Measurements from ENCODE around the gene PRKN. TPM values are rescaled to one million over a fixed set of nuclear protein-coding genes. Genes with fewer than 3 reads are reported as not detected.

The PRKN gene
- total and polyA plus RNA-seq, 2 experiments from 2014 or later: 0.10 to 0.84 TPM

DNA sequence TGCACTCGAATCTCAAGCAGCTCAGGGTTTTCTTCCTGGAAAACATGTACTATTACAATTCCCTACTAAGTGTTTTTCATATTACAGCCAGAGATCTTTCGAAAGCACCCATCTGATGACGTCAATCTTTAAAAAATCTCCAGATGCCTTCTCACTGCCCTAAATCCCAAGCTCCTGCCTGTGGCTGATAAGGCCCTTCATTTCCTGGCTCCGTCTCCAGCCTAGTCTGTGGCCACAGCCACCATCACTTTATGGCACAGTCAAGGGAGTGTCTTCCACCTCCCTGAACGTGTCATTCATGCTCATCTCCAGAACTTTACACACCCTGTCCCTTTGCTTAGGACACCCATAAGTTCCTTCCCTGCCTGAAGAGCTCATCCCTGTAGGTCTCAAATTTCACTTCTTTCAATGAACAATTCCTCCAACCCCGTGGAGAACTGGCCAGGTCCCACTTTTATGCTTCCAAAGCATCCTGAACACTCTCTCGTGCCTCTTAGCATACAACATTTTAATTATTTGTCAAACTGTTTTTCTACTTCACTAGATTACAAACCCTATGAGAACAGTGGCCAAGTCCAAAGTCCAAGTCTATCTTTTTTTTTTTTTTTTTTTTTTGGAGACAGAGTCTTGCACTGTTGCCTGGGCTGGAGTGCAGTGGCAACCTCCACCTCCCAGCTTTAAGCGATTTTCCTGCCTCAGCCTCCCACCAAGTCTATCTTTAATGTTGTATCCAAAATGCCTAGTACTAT, 1347.6 kb downstream of the PRKN start:
- peaks cover 5% of the 10 kb centered on the region; the same call in 2 of the 3 replicates for H3K4me1 Mint-ChIP-seq

More for the DNA sequence above, 1347.6 kb downstream of the PRKN start:
- DNase-seq (ENCODE audit: low spot score): no peak
- H3F3A ChIP-seq (replicated peaks; ENCODE audit: low read depth): no peaks in the 10 kb centered on the region
- Mint-ChIP-seq H3K4me3 (no peak overlapping the region), H3K27ac (no peak overlapping the region), H3K27me3 (ENCODE audit: insufficient read depth, low read depth, poor library complexity) (peaks cover 13% of the 10 kb centered on the region), H3K36me3 (ENCODE audit: low read depth) (no peaks in the 10 kb centered on the region; the same call in 2 of the 3 replicates), H3K9me3 (no peaks in the 10 kb centered on the region; the same call in 2 of the 3 replicates)
- no peaks in the 10 kb centered on the region for H3K79me2 ChIP-seq (replicated peaks; ENCODE audit: insufficient read depth)
- H2AFZ ChIP-seq: no peak overlapping the region
- H4K20me1 ChIP-seq (replicated peaks; ENCODE audit: insufficient read depth): no peaks in the 10 kb centered on the region
- no peak overlapping the region for H3K4me2 ChIP-seq
- no peaks in the 10 kb centered on the region for H3K4me1 ChIP-seq (ENCODE audit: insufficient read depth)
- H3K36me3 ChIP-seq (ENCODE audit: insufficient read depth): no peaks in the 10 kb centered on the region
- ATAC-seq: no peak
- no peaks in the 10 kb centered on the region; the same call in 1 of the 2 replicates for H3K9me2 ChIP-seq (ENCODE audit: insufficient read depth)
- H3K27ac ChIP-seq (ENCODE audit: low read depth): no peak overlapping the region
- no peak overlapping the region for H3K4me3 ChIP-seq
- no peaks in the 10 kb centered on the region for H3K27me3 ChIP-seq (ENCODE audit: insufficient read depth)
- no peak for TF ChIP-seq ZNF114 (CRISPR knock-in tag; IDR thresholded peaks at IDR 0.05)
- TF ChIP-seq, protein P1, sequence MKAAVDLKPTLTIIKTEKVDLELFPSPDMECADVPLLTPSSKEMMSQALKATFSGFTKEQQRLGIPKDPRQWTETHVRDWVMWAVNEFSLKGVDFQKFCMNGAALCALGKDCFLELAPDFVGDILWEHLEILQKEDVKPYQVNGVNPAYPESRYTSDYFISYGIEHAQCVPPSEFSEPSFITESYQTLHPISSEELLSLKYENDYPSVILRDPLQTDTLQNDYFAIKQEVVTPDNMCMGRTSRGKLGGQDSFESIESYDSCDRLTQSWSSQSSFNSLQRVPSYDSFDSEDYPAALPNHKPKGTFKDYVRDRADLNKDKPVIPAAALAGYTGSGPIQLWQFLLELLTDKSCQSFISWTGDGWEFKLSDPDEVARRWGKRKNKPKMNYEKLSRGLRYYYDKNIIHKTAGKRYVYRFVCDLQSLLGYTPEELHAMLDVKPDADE (IDR thresholded peaks at IDR 0.05): no peak
- TF ChIP-seq JUNB (IDR thresholded peaks at IDR 0.05; ENCODE audit: unreplicated experiment): no peak
- TF ChIP-seq POLR2AphosphoS5 (IDR thresholded peaks at IDR 0.05; ENCODE audit: low read depth): no peak
- TF ChIP-seq STAT1 (IDR thresholded peaks at IDR 0.05; ENCODE audit: unreplicated experiment): no peak
- TF ChIP-seq, protein P2, sequence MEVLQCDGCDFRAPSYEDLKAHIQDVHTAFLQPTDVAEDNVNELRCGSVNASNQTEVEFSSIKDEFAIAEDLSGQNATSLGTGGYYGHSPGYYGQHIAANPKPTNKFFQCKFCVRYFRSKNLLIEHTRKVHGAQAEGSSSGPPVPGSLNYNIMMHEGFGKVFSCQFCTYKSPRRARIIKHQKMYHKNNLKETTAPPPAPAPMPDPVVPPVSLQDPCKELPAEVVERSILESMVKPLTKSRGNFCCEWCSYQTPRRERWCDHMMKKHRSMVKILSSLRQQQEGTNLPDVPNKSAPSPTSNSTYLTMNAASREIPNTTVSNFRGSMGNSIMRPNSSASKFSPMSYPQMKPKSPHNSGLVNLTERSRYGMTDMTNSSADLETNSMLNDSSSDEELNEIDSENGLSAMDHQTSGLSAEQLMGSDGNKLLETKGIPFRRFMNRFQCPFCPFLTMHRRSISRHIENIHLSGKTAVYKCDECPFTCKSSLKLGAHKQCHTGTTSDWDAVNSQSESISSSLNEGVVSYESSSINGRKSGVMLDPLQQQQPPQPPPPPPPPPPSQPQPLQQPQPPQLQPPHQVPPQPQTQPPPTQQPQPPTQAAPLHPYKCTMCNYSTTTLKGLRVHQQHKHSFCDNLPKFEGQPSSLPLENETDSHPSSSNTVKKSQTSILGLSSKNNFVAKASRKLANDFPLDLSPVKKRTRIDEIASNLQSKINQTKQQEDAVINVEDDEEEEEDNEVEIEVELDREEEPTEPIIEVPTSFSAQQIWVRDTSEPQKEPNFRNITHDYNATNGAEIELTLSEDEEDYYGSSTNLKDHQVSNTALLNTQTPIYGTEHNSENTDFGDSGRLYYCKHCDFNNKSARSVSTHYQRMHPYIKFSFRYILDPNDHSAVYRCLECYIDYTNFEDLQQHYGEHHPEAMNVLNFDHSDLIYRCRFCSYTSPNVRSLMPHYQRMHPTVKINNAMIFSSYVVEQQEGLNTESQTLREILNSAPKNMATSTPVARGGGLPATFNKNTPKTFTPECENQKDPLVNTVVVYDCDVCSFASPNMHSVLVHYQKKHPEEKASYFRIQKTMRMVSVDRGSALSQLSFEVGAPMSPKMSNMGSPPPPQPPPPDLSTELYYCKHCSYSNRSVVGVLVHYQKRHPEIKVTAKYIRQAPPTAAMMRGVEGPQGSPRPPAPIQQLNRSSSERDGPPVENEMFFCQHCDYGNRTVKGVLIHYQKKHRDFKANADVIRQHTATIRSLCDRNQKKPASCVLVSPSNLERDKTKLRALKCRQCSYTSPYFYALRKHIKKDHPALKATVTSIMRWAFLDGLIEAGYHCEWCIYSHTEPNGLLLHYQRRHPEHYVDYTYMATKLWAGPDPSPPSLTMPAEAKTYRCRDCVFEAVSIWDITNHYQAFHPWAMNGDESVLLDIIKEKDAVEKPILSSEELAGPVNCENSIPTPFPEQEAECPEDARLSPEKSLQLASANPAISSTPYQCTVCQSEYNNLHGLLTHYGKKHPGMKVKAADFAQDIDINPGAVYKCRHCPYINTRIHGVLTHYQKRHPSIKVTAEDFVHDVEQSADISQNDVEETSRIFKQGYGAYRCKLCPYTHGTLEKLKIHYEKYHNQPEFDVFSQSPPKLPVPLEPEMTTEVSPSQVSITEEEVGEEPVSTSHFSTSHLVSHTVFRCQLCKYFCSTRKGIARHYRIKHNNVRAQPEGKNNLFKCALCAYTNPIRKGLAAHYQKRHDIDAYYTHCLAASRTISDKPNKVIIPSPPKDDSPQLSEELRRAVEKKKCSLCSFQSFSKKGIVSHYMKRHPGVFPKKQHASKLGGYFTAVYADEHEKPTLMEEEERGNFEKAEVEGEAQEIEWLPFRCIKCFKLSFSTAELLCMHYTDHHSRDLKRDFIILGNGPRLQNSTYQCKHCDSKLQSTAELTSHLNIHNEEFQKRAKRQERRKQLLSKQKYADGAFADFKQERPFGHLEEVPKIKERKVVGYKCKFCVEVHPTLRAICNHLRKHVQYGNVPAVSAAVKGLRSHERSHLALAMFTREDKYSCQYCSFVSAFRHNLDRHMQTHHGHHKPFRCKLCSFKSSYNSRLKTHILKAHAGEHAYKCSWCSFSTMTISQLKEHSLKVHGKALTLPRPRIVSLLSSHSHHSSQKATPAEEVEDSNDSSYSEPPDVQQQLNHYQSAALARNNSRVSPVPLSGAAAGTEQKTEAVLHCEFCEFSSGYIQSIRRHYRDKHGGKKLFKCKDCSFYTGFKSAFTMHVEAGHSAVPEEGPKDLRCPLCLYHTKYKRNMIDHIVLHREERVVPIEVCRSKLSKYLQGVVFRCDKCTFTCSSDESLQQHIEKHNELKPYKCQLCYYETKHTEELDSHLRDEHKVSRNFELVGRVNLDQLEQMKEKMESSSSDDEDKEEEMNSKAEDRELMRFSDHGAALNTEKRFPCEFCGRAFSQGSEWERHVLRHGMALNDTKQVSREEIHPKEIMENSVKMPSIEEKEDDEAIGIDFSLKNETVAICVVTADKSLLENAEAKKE (CRISPR knock-in tag; IDR thresholded peaks at IDR 0.05): no peak
- no peak for TF ChIP-seq EZH2 (IDR thresholded peaks at IDR 0.05; ENCODE audit: low read depth, unreplicated experiment)
- TF ChIP-seq EZH2phosphoT487 (IDR thresholded peaks at IDR 0.05; ENCODE audit: unreplicated experiment): no peak
- TF ChIP-seq CREB1 (CRISPR knock-in tag; IDR thresholded peaks at IDR 0.05; ENCODE audit: low read depth): no peak
- TF ChIP-seq, protein P3, sequence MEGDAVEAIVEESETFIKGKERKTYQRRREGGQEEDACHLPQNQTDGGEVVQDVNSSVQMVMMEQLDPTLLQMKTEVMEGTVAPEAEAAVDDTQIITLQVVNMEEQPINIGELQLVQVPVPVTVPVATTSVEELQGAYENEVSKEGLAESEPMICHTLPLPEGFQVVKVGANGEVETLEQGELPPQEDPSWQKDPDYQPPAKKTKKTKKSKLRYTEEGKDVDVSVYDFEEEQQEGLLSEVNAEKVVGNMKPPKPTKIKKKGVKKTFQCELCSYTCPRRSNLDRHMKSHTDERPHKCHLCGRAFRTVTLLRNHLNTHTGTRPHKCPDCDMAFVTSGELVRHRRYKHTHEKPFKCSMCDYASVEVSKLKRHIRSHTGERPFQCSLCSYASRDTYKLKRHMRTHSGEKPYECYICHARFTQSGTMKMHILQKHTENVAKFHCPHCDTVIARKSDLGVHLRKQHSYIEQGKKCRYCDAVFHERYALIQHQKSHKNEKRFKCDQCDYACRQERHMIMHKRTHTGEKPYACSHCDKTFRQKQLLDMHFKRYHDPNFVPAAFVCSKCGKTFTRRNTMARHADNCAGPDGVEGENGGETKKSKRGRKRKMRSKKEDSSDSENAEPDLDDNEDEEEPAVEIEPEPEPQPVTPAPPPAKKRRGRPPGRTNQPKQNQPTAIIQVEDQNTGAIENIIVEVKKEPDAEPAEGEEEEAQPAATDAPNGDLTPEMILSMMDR (conservative IDR thresholded peaks at IDR 0.05; ENCODE audit: low read depth in 2 of 2): no peak
- TF ChIP-seq NANOG (IDR thresholded peaks at IDR 0.05; ENCODE audit: borderline replicate concordance): no peak
- TF ChIP-seq, protein P4, sequence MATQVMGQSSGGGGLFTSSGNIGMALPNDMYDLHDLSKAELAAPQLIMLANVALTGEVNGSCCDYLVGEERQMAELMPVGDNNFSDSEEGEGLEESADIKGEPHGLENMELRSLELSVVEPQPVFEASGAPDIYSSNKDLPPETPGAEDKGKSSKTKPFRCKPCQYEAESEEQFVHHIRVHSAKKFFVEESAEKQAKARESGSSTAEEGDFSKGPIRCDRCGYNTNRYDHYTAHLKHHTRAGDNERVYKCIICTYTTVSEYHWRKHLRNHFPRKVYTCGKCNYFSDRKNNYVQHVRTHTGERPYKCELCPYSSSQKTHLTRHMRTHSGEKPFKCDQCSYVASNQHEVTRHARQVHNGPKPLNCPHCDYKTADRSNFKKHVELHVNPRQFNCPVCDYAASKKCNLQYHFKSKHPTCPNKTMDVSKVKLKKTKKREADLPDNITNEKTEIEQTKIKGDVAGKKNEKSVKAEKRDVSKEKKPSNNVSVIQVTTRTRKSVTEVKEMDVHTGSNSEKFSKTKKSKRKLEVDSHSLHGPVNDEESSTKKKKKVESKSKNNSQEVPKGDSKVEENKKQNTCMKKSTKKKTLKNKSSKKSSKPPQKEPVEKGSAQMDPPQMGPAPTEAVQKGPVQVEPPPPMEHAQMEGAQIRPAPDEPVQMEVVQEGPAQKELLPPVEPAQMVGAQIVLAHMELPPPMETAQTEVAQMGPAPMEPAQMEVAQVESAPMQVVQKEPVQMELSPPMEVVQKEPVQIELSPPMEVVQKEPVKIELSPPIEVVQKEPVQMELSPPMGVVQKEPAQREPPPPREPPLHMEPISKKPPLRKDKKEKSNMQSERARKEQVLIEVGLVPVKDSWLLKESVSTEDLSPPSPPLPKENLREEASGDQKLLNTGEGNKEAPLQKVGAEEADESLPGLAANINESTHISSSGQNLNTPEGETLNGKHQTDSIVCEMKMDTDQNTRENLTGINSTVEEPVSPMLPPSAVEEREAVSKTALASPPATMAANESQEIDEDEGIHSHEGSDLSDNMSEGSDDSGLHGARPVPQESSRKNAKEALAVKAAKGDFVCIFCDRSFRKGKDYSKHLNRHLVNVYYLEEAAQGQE (IDR thresholded peaks at IDR 0.05; ENCODE audit: unreplicated experiment): no peak
- TF ChIP-seq ZNF331 (CRISPR knock-in tag; IDR thresholded peaks at IDR 0.05; ENCODE audit: low read depth): no peak

Data from GM23338 (cell line).